Neural cell (in vitro differentiated cells): ENCODE data around the gene CUTC.

Experiments
- CTCF ChIP-seq: fragments of 450-650 bp; IDR thresholded peaks from 2 replicates; pipeline ENCODE4 v1.5.1; 2014; ENCODE audit warnings: antibody characterized with exemption, mild to moderate bottlenecking, moderate library complexity; ENCODE audit not compliant: poor library complexity, severe bottlenecking
- EP300 ChIP-seq: fragments of 450-650 bp; conservative IDR thresholded peaks from 2 replicates; pipeline ENCODE4 v1.6.1; 2014; ENCODE audit warnings: antibody characterized with exemption, mild to moderate bottlenecking, moderate library complexity; ENCODE audit not compliant: poor library complexity, severe bottlenecking
- EZH2 ChIP-seq: fragments of 200-600, 300-800 bp; shearing (Covaris generic), sonication (generic); IDR thresholded peaks from 2 replicates; pipeline ENCODE4 v1.6.1; 2014; ENCODE audit warnings: antibody characterized with exemption, low read length, borderline replicate concordance, mild to moderate bottlenecking; ENCODE audit not compliant: insufficient read depth, poor library complexity, severe bottlenecking
- POLR2AphosphoS5 ChIP-seq: IDR thresholded peaks from 2 replicates; pipeline ENCODE4 v1.6.1; 2012
- REST ChIP-seq: IDR thresholded peaks from 2 replicates; pipeline ENCODE4 v1.6.1; 2012; ENCODE audit warnings: borderline replicate concordance

GRCh38 chr10:99731306-99732032, 565 bp upstream of the CUTC start:
- TF ChIP-seq CTCF (peak; percentile 39), POLR2AphosphoS5 (no peak), EP300 (no peak), EZH2 (no peak), REST (peak; percentile 72)
